ENCODE data around the gene RNF8.

Gene RNF8

DNA sequence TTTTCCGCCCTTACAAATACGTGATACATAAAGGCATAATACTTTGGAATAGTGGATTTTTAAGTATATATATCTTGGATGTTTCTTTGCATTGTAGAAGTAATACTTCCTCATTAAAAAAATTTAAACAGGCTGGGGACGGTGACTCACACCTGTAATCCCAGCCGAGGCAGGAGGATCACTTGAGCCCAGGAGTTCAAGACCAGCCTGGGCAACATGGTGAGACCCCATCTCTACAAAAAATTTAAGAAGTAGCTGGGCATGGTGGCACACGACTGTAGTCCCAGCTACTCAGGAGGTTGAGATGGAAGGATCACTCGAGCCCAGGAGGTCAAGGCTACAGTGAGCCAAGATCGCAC lies 38.6 kb upstream of the RNF8 start:
- DNase-seq (ENCODE audit: insufficient read length, low spot score) (no peak), FAIRE-seq (no peak)
- TF ChIP-seq, protein P1, sequence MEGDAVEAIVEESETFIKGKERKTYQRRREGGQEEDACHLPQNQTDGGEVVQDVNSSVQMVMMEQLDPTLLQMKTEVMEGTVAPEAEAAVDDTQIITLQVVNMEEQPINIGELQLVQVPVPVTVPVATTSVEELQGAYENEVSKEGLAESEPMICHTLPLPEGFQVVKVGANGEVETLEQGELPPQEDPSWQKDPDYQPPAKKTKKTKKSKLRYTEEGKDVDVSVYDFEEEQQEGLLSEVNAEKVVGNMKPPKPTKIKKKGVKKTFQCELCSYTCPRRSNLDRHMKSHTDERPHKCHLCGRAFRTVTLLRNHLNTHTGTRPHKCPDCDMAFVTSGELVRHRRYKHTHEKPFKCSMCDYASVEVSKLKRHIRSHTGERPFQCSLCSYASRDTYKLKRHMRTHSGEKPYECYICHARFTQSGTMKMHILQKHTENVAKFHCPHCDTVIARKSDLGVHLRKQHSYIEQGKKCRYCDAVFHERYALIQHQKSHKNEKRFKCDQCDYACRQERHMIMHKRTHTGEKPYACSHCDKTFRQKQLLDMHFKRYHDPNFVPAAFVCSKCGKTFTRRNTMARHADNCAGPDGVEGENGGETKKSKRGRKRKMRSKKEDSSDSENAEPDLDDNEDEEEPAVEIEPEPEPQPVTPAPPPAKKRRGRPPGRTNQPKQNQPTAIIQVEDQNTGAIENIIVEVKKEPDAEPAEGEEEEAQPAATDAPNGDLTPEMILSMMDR (IDR thresholded peaks at IDR 0.05; ENCODE audit: insufficient read depth, missing control alignments) = no peak

DNA sequence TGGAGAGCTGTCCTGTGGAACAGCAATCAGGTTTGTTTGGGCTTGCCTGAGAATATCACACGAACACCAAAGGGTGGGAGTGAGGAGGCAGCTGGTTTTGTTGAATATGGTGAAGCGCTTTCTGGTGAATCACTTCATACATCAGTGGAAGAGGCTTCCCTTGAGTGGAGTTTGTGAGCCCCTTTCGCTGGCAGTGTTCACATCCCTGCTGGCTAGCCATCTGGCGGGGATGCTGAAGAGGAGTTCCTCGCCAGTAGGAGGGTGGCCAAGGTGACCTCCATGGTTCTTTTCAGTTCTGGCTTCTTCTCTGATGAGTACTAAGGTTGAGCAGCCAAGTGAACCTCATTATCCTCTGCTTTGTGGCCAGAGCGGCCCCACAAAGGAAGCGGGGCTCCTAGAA lies 37.7 kb upstream of the RNF8 start:
- DNase-seq (ENCODE audit: insufficient read length, low spot score) = no peak
- TF ChIP-seq, protein P1 (IDR thresholded peaks at IDR 0.05; ENCODE audit: insufficient read depth, missing control alignments) = no peak
- FAIRE-seq = no peak

DNA sequence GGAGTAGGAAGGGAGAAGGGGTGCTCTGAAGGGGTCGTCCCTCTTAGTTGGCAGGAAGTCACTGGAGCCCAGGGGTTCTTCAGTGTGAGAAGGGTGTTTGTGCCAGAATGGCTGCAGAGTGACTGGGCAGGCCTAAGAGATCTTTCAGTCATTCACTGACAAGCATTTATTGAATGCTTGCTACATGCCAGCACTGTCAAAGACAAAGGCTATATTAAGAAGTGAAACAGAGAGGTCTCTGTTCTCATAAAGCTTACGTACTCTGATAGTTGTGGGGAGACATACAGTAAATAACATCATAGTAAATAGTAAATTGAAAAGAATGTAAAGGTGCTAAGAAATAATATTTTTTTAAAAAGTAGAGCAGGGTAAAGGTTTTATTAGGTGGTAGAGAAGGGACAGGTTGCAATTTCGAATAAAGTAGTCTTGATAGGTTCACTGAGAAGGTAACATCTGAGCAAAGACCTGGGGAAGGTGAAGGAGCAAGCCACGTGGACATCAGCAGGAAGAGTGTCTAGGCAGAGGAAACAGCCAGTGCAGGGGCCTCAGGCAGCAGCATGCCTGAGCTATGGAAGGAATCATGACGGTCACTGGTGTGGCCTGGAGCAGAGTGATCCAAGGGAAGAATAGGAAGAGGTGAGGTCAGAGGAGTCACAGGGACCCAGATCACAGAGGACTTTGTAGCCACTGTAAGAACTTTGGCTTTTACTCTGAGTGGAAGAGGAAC lies 36.3 kb upstream of the RNF8 start:
- TF ChIP-seq, protein P1 (IDR thresholded peaks at IDR 0.05; ENCODE audit: insufficient read depth, missing control alignments) = no peak
- DNase-seq (ENCODE audit: insufficient read length, low spot score) (no peak), FAIRE-seq (no peak)

DNA sequence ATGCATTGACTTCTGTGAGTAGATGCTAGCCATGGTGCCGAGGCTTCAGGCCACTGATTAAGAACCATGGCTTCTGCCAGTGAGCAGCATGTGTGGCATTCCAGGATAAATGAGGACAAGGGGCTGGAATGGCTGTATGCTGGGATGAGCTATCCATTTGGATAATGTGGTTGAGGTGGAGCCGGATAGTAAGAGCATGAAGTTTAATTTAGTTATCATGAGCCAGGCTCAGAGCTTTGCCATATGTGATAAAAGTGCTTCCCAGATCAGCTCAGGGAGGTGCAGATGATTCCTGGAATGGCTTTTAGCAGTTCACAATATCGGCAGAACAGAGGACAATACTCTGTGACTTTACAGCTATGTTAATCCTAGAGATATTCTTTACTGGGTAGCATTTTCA lies 34.6 kb upstream of the RNF8 start:
- DNase-seq (ENCODE audit: insufficient read length, low spot score) (no peak), FAIRE-seq (no peak)
- TF ChIP-seq, protein P1 (IDR thresholded peaks at IDR 0.05; ENCODE audit: insufficient read depth, missing control alignments) = no peak

DNA sequence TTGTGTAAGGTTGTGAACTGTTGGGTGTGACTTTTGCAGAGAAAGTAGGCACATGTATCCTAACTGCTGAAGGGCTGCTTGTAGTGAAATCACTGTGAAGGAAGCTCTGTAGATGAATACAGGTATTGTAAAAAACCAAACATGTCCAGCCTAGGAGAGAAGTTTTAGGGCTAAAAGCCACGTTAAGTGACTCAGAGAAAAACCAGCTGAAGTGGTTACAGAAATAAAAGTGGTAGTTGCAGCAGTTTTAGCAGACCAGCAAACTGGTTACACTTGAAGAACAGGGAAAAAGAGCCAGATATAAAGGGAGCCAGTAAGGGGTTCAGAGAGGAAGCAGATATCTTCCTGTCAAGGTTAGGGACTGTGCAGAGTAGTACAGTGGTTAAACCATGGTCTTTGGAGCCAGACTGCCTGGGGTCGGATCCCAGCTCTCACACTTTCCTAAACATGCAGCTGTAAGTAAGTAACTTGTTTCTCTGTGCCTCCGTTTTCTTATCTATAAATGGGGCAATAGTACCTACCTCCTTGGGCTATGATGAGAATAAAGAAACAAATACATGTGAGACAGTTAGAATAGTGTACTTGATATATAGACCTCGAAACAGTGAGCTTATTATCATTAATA lies 33.8 kb upstream of the RNF8 start:
- FAIRE-seq = no peak
- TF ChIP-seq, protein P1 (IDR thresholded peaks at IDR 0.05; ENCODE audit: insufficient read depth, missing control alignments) = no peak
- DNase-seq (ENCODE audit: insufficient read length, low spot score) = no peak

DNA sequence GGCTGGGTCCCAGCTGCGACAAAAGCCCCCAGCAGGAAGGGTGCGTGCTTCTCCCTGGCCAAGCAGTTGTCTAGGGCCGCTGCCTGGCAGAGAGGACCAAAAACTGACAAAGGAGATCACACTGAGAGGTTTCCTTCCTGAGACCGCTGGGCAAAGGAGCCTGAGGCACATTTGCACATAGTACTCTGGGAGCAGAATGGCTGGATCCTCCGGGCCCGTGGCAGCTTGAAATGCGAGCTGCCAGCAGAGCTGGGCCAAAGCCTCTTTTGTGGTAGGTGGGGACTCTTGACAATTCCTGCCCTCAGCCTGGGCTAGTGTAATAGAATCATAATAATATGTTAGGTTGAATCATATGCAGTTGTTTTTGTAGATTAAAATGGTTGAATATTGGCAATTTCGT lies 33.1 kb upstream of the RNF8 start:
- TF ChIP-seq, protein P1 (IDR thresholded peaks at IDR 0.05; ENCODE audit: insufficient read depth, missing control alignments) = no peak
- DNase-seq (ENCODE audit: insufficient read length, low spot score) (no peak), FAIRE-seq (no peak)

DNA sequence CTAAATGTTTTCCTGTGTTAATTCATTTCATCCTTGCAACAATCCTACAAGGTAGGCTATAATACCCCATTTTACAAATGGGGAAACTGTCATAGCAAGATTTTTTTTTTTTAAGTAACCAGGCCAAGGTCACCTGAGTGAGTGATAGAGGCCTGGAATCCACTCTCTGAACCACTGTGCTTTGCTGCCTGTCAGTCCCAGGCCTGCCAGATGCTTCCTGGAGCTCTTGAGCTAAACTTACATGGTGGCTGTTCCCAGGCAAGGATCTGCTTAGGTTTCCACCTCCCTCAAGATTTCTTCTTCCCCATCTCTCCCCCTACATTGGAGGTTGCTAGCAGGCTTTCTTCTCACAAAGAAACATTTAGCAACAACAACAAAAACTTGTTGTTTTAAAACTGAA lies 32.7 kb upstream of the RNF8 start:
- no peak for DNase-seq (ENCODE audit: insufficient read length, low spot score)
- TF ChIP-seq, protein P1 (IDR thresholded peaks at IDR 0.05; ENCODE audit: insufficient read depth, missing control alignments) = no peak

More for the DNA sequence above, 32.7 kb upstream of the RNF8 start:
- FAIRE-seq = no peak
